Stimulated activated CD4-positive, alpha-beta T cell treated with anti-CD3 and anti-CD28 coated beads, Interleukin-2, amount 100 ng/mL, for 4 hours (primary cell): Measurements from ENCODE around the gene LMTK3.
"Not testable (repeated sequence)": the region's sequence is repeated elsewhere in the genome, so short reads cannot be mapped to it uniquely, and the experiment has no call there.

Experiments used
- DNase-seq: peaks from one replicate; pipeline ENCODE4 v3.0.0-alpha.2; 2020; ENCODE audit warnings: low read depth

Gene LMTK3

GRCh38 chr19:48486706-48487105, 24.9 kb downstream of the LMTK3 start:
- DNase-seq, result not testable (repeated sequence)

- no peak for DNase-seq
Measured at GRCh38 chr19:48484931-48485612, 26.6 kb downstream of the LMTK3 start.

- DNase-seq, result no peak
Measured at GRCh38 chr19:48484247-48484893, 27.3 kb downstream of the LMTK3 start.

- no peak for DNase-seq
Measured at GRCh38 chr19:48483301-48483700, 28.3 kb downstream of the LMTK3 start.

GRCh38 chr19:48481846-48482639, 29.6 kb downstream of the LMTK3 start:
- no peak for DNase-seq

GRCh38 chr19:48480558-48481500, 30.8 kb downstream of the LMTK3 start:
- DNase-seq, result no peak

GRCh38 chr19:48480183-48480557, 31.5 kb downstream of the LMTK3 start:
- DNase-seq, result no peak

- DNase-seq, result no peak
Measured at GRCh38 chr19:48479686-48480085, 31.9 kb downstream of the LMTK3 start.

GRCh38 chr19:48478339-48479256, 33.0 kb downstream of the LMTK3 start:
- DNase-seq, result no peak

- DNase-seq, result no peak
Measured at GRCh38 chr19:48477698-48478338, 33.8 kb downstream of the LMTK3 start.

GRCh38 chr19:48477067-48477685, 34.5 kb downstream of the LMTK3 start:
- no peak for DNase-seq

GRCh38 chr19:48476176-48476575, 35.5 kb downstream of the LMTK3 start:
- no peak for DNase-seq

- DNase-seq, result no peak
Measured at GRCh38 chr19:48475369-48476068, 36.1 kb downstream of the LMTK3 start.

GRCh38 chr19:48474084-48474592, 37.5 kb downstream of the LMTK3 start:
- DNase-seq, result no peak

GRCh38 chr19:48473161-48473966, 38.3 kb downstream of the LMTK3 start:
- no peak for DNase-seq

- no peak for DNase-seq
Measured at GRCh38 chr19:48471836-48472235, 39.8 kb downstream of the LMTK3 start.

- no peak for DNase-seq
Measured at GRCh38 chr19:48470856-48471255, 40.8 kb downstream of the LMTK3 start.
